HEK293T (cell line): ENCODE measurements around the gene NCOA6.

Source experiments
- BHLHE40 ChIP-seq: fragments of 450-650 bp; IDR thresholded peaks from 2 replicates; pipeline ENCODE4 v1.6.1; 2016; ENCODE audit warnings: mild to moderate bottlenecking, moderate library complexity, borderline replicate concordance
- ELF4 ChIP-seq: fragments of 450-650 bp; IDR thresholded peaks from 2 replicates; pipeline ENCODE4 v1.6.1; 2017; ENCODE audit warnings: antibody characterized with exemption
- FOXK2 ChIP-seq: fragments of 450-650 bp; IDR thresholded peaks from 2 replicates; pipeline ENCODE4 v1.6.1; 2016; ENCODE audit warnings: mild to moderate bottlenecking
- FOXM1 ChIP-seq: fragments of 450-650 bp; IDR thresholded peaks from 2 replicates; pipeline ENCODE4 v1.6.1; 2017; ENCODE audit warnings: mild to moderate bottlenecking, borderline replicate concordance
- SP1 ChIP-seq: fragments of 450-650 bp; IDR thresholded peaks from 2 replicates; pipeline ENCODE4 v1.6.1; 2017
- SUZ12 ChIP-seq: fragments of 450-650 bp; IDR thresholded peaks from 2 replicates; pipeline ENCODE4 v1.6.1; 2016; ENCODE audit warnings: mild to moderate bottlenecking
- TARDBP ChIP-seq: fragments of 450-650 bp; IDR thresholded peaks from 2 replicates; pipeline ENCODE4 v1.6.1; 2016
- ZNF384 ChIP-seq: fragments of 450-650 bp; IDR thresholded peaks from 2 replicates; pipeline ENCODE4 v1.6.1; 2016

GRCh38 chr20:34842143-34842542 is 16.7 kb upstream of the NCOA6 start:
- TF ChIP-seq TARDBP: no peak
- TF ChIP-seq ZNF384: no peak
- TF ChIP-seq BHLHE40: no peak
- TF ChIP-seq FOXK2: no peak
- TF ChIP-seq SP1: no peak
- TF ChIP-seq FOXM1: no peak
- TF ChIP-seq SUZ12: no peak
- no peak for TF ChIP-seq ELF4
